ENCODE data around the gene RBFOX1. TPM values are rescaled to one million over a fixed set of nuclear protein-coding genes. Genes with fewer than 3 reads are reported as not detected.

Gene RBFOX1
- polyA plus RNA-seq, 1 donor from 2014 or later: 56.8 TPM

DNA sequence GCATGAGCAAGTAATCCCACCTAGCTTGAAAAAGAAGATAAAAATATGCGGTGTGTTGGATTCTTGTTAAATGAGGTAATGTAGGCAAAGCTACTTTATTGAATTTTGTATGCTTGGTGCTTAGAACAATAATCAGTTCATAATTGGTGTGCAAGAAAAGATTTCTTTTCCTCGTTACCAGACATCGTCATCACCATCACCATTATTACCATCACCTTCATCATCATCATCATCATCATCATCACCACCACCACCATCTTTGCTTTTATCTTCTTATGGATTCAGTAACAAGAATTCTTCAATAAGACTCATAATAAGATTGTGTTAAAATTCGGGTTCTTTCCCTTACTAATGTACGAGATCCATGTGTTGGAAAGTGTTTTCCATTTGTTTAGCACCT, 173.7 kb downstream of the RBFOX1 start:
- H3K4me3 ChIP-seq (ENCODE audit: low read length): no peak overlapping the region
- no peaks in the 10 kb centered on the region for H3K79me2 ChIP-seq (replicated peaks; ENCODE audit: insufficient read depth, low read length)
- no peak overlapping the region for H3K27ac ChIP-seq (ENCODE audit: low read length)
- H3K9me2 ChIP-seq (ENCODE audit: insufficient read depth, low read length): no peaks in the 10 kb centered on the region
- no peak overlapping the region for H3K4me2 ChIP-seq (ENCODE audit: low read length)
- no peaks in the 10 kb centered on the region for H3F3A ChIP-seq (ENCODE audit: insufficient read depth, low read length, poor library complexity, severe bottlenecking)
- H3K27me3 ChIP-seq (ENCODE audit: insufficient read depth, low read depth, low read length): no peaks in the 10 kb centered on the region
- H3K36me3 ChIP-seq (ENCODE audit: insufficient read depth, low read length): no peaks in the 10 kb centered on the region
- no peak overlapping the region for H2AFZ ChIP-seq (ENCODE audit: low read depth, low read length)
- H3K9me3 ChIP-seq (ENCODE audit: low read length): no peaks in the 10 kb centered on the region
- H4K20me1 ChIP-seq (ENCODE audit: insufficient read depth): no peaks in the 10 kb centered on the region
- TF ChIP-seq POLR2AphosphoS5 (IDR thresholded peaks at IDR 0.05): no peak
- no peak for TF ChIP-seq EZH2 (IDR thresholded peaks at IDR 0.05; ENCODE audit: borderline replicate concordance, insufficient read depth, low read length, poor library complexity, severe bottlenecking)
- TF ChIP-seq, protein P1, sequence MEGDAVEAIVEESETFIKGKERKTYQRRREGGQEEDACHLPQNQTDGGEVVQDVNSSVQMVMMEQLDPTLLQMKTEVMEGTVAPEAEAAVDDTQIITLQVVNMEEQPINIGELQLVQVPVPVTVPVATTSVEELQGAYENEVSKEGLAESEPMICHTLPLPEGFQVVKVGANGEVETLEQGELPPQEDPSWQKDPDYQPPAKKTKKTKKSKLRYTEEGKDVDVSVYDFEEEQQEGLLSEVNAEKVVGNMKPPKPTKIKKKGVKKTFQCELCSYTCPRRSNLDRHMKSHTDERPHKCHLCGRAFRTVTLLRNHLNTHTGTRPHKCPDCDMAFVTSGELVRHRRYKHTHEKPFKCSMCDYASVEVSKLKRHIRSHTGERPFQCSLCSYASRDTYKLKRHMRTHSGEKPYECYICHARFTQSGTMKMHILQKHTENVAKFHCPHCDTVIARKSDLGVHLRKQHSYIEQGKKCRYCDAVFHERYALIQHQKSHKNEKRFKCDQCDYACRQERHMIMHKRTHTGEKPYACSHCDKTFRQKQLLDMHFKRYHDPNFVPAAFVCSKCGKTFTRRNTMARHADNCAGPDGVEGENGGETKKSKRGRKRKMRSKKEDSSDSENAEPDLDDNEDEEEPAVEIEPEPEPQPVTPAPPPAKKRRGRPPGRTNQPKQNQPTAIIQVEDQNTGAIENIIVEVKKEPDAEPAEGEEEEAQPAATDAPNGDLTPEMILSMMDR (IDR thresholded peaks at IDR 0.05; ENCODE audit: poor library complexity, severe bottlenecking): no peak
- no peak for TF ChIP-seq EP300 (conservative IDR thresholded peaks at IDR 0.05; ENCODE audit: poor library complexity, severe bottlenecking)
- TF ChIP-seq SMC3 (conservative IDR thresholded peaks at IDR 0.05; ENCODE audit: poor library complexity): no peak
- TF ChIP-seq MXI1 (conservative IDR thresholded peaks at IDR 0.05; ENCODE audit: poor library complexity, severe bottlenecking): no peak
- no peak for TF ChIP-seq TAF1 (IDR thresholded peaks at IDR 0.05; ENCODE audit: low read depth)
- TF ChIP-seq RAD21 (conservative IDR thresholded peaks at IDR 0.05): no peak
- TF ChIP-seq, protein P2, sequence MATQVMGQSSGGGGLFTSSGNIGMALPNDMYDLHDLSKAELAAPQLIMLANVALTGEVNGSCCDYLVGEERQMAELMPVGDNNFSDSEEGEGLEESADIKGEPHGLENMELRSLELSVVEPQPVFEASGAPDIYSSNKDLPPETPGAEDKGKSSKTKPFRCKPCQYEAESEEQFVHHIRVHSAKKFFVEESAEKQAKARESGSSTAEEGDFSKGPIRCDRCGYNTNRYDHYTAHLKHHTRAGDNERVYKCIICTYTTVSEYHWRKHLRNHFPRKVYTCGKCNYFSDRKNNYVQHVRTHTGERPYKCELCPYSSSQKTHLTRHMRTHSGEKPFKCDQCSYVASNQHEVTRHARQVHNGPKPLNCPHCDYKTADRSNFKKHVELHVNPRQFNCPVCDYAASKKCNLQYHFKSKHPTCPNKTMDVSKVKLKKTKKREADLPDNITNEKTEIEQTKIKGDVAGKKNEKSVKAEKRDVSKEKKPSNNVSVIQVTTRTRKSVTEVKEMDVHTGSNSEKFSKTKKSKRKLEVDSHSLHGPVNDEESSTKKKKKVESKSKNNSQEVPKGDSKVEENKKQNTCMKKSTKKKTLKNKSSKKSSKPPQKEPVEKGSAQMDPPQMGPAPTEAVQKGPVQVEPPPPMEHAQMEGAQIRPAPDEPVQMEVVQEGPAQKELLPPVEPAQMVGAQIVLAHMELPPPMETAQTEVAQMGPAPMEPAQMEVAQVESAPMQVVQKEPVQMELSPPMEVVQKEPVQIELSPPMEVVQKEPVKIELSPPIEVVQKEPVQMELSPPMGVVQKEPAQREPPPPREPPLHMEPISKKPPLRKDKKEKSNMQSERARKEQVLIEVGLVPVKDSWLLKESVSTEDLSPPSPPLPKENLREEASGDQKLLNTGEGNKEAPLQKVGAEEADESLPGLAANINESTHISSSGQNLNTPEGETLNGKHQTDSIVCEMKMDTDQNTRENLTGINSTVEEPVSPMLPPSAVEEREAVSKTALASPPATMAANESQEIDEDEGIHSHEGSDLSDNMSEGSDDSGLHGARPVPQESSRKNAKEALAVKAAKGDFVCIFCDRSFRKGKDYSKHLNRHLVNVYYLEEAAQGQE (IDR thresholded peaks at IDR 0.05; ENCODE audit: borderline replicate concordance): no peak
- H3K9ac ChIP-seq (ENCODE audit: low read length): no peak overlapping the region

GRCh38 chr16:7508656-7509055, 176.0 kb downstream of the RBFOX1 start:
- Histone ChIP-seq H3K36me3 (ENCODE audit: insufficient read depth, low read length) (no peaks in the 10 kb centered on the region), H3F3A (ENCODE audit: insufficient read depth, low read length, poor library complexity, severe bottlenecking) (no peaks in the 10 kb centered on the region), H3K79me2 (replicated peaks; ENCODE audit: insufficient read depth, low read length) (no peaks in the 10 kb centered on the region), H3K4me2 (ENCODE audit: low read length) (no peak overlapping the region), H3K9me2 (ENCODE audit: insufficient read depth, low read length) (no peaks in the 10 kb centered on the region), H3K9me3 (ENCODE audit: low read length) (no peaks in the 10 kb centered on the region), H3K27me3 (ENCODE audit: insufficient read depth, low read depth, low read length) (no peaks in the 10 kb centered on the region), H3K27ac (ENCODE audit: low read length) (no peak overlapping the region), H2AFZ (ENCODE audit: low read depth, low read length) (no peak overlapping the region), H4K20me1 (ENCODE audit: insufficient read depth) (no peaks in the 10 kb centered on the region), H3K4me3 (ENCODE audit: low read length) (no peak overlapping the region), H3K9ac (ENCODE audit: low read length) (no peak overlapping the region)
- TF ChIP-seq MXI1 (conservative IDR thresholded peaks at IDR 0.05; ENCODE audit: poor library complexity, severe bottlenecking) (no peak), EZH2 (IDR thresholded peaks at IDR 0.05; ENCODE audit: borderline replicate concordance, insufficient read depth, low read length, poor library complexity, severe bottlenecking) (no peak), SMC3 (conservative IDR thresholded peaks at IDR 0.05; ENCODE audit: poor library complexity) (no peak), TAF1 (IDR thresholded peaks at IDR 0.05; ENCODE audit: low read depth) (no peak), RAD21 (conservative IDR thresholded peaks at IDR 0.05) (no peak)
- TF ChIP-seq, protein P2 (IDR thresholded peaks at IDR 0.05; ENCODE audit: borderline replicate concordance): no peak
